HG03103 (cell line): ENCODE data around the gene OR6K2.

Experiments used
- ATAC-seq: cut with Tn5 transposase; IDR thresholded peaks from one replicate; pipeline ENCODE4 v1.9.1; 2021; ENCODE audit warnings: low read depth; ENCODE audit not compliant: unreplicated experiment

The OR6K2 gene

DNA sequence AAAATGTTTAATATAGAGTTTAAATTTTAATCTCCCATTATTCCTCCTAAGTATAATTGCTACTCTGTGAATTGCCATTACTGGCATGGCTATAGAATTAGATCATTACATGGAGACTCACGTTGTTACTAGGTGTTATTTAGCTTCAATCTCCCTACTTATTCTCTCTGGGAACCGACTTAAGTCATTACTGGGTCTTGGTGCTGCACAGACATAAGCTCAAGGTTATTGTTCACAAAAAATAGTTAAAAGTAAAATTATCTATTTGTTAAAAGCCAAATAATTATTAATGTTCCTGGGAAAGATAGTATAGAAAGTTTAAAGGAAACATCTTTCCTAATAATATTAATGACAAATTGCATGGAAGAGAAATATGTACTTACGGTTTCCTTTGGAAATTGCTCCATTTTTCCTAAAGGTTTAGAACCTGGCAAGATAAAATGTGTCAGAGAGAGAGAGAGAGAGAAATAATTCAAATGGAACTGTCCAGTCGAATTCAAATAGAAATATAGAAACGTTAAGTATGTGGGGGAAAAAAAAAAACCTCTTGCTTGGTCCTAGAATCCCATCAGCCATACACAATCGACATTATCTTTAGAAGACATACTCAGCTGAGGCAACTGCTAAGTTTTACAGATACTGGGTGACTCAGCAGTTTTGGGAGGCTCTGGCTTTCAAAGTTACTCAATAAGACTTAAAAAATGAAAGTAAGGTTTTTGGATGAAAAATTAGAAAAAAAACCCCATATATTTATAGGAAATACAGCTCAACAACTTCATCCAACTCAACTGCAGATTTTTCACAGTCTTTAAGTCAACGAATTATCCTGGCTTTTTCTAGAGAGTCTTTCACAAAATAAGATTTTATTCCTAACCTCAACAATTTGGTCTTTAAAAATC is 14.1 kb downstream of the OR6K2 start, which contains the start of gene SPTA1:
Gene SPTA1, minus strand, starts transcription at position 605 of the 899 bp plus-strand sequence. Its CDS starts 198 bp downstream, at position 407.
- no peak for ATAC-seq

DNA sequence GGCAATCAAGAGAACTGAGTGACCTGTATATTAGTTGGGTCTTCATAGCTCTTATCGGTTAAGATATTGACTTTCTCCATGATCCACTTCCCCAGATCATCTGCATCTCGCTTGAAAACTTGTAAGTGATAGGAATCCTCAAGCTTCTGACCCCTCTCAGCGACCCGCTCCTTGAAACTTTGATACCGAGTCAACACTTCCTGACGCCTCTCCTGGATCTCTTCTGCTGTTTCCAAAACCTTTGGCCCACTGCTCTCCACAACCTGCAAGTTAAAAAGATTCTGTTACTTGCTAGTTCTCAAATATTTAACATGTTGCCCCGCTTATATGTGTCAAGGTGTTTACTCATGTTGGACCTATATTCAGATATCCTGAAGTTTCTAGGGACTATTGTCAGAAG is 15.4 kb downstream of the OR6K2 start:
- no peak for ATAC-seq

DNA sequence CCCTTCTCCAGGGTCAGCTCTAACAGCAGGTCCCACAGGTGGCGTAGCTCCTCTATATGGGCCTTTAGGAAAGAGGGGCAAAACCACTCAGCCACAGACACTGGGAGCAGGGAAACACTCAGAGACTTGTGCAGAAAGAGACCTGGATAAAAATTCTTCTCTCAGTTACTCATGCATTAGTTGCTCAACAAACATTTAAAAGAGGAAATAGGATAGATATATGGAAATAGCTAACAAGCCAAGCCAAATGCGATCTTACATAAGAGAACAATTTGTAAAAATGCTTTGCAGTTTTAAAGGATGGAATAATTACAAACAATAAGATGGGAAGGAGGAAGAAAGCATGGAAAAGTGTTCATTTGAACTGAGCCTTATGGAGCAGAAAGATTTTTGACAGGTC is 18.8 kb downstream of the OR6K2 start:
- no peak for ATAC-seq

DNA sequence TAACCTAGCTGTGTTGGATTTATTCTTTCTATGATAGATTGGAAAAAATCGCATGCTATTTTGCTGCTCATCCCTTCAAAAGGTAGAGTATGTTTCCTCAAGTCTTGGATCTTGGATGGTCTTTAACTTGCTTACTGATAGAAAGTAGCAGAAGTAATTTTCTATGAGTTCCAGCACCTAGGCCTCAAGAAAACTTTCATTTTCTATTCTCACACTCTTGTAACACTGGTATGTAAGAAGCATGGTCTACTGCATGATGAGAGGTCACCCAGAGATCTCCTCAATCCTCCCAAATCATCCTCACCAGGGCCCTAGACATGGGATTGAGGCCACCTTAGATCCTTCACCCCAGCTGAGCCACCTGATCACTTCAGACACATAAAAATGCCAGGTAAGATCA is 21.2 kb downstream of the OR6K2 start:
- no peak for ATAC-seq

DNA sequence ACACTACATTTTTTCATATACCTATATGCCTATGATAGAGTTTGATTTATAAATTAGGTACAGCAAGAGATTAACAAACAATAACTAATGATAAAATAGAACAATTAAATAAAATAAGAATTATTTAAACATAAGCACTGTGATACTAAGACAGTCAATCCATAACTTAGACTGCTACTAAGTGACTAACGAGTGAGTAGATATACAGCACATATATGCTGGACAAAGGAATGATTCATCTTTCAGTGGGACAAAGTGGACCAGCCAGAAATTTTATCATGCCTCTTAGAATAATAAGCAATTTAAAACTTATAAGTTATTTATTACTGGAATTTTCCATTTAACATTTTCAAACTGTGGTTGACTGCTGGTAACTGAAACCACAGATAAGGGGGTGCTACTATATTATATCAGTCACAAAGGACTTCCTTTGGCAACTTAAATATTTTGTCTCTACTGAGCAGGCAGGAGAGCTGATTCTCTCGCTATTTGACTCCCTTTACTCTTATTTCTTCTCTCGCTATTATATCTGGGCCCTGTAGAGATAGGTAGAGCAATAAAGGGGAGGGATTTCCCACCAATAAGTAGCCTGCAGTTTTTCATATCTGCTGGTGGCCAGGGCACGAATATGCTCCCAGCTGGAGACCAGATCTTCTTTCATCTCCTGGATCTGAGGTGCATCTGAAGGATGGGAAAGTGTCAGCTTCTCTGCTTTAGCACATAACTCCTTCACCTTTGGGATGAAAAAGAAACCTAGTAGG is 24.7 kb downstream of the OR6K2 start:
- no peak for ATAC-seq

DNA sequence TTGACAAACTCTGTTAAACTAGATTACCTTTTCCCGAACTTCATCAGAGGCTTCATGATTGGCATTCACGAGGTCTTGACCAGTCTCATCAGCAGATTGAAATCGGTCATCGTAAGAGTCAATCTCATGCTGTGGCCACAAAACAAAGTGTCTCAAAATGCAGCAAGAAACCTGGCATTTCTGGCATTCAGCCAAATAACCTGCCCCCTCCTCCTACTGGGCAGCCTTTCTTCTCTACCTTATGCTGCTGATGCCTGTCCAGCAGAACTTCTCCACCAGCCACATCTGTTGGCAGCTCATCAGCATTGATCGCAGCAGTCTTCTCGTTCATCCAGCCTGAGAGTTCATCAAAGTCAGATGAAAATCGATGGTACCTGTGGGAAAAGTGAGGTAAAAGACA is 26.1 kb downstream of the OR6K2 start:
- no peak for ATAC-seq

DNA sequence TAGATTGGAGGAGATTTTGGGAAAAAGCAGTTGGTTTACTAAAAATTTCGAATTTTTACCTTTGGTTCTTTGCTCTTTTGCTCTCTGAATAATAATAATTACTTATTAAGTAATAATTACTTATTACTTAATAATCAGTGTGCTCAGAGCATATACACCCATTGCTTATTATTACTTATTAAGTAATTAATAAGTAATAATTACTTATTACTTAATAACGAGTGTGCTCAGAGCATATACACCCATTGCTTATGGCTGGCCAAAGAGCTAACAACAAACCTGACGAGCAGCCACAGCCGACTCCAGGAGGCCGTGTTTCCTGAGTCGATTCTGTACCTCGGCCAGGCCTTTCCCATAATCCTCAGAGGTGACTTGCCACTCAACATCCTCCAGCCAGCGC is 34.4 kb downstream of the OR6K2 start:
- ATAC-seq: no peak

DNA sequence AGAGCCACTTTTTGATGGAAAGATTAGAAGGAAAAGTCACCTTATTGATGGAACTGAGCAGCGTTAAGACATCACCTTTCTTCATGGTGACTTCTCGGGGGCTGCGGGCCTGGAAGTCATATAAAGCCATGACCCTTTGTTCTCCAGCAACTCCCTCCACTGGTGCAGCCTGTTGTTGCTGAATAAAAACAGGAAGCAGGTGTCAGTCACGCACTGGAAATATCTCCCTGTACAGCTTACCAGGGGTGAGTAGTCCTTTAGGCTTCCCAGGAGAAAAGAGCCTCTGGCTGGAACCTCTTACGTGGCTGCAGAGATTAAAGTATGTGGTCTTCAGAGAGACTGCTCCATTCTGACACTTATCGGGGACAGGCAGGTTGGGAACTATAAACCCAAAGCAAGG is 45.9 kb downstream of the OR6K2 start:
- ATAC-seq: no peak

DNA sequence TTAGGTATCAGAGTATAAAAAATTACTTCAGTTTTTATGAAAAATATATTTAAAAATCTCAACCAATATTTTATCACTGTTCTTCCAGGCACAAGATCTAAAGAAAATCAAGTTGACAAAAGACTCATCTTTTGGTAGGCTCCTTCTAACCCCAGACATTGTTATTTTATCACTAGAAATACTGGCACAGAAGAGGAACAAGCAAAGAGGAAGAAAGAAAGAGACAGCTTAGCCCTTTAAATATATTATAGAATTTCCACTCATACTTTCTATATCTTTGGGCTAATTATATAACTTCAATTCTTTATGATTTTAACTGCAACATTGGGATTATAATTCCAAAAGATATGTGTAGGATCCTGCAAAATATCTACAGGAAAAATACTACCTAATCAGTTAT is 46.4 kb downstream of the OR6K2 start:
- ATAC-seq: no peak

DNA sequence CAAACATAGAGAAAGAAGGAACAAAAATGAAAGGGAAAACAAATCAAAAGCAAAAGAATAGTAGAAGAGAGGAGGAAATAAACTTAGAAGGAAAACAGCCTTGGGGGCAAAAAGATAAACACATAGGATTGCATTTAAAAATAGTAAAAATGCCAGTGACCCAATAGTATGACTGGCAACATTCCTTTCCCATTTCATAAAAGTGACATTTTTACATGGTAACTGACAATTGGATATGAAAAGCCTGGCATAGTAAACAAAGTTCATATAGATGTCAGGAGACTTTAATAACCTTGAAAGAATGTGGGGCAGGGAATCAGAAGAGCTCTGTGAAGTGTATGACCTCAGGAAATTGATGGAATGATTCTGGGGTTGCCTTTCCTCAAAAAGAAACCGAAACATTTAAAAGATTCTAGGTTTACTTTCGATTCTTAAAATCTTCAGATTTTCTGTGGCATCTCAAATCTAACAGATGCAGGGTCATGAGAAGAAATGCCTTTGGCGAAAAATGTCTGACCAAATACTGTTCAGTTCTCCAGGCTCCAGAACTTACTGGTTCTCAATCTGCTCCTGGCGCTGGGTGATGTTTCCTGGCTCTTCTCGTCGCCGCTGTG is 47.6 kb downstream of the OR6K2 start:
- no peak for ATAC-seq
